NCI-H146 treated with DMSO at 0.1 percent for 48 hours (cell line): Measurements from ENCODE around the gene TSPYL1.
"Not testable (repeated sequence)": the region's sequence is repeated elsewhere in the genome, so short reads cannot be mapped to it uniquely, and the experiment has no call there.

ENCODE experiments used
- DNase-seq: peaks from one replicate; lab custom pipeline; 2025; ENCODE audit not compliant: unreplicated experiment; lab: John Stamatoyannopoulos, UW

The TSPYL1 gene

DNA sequence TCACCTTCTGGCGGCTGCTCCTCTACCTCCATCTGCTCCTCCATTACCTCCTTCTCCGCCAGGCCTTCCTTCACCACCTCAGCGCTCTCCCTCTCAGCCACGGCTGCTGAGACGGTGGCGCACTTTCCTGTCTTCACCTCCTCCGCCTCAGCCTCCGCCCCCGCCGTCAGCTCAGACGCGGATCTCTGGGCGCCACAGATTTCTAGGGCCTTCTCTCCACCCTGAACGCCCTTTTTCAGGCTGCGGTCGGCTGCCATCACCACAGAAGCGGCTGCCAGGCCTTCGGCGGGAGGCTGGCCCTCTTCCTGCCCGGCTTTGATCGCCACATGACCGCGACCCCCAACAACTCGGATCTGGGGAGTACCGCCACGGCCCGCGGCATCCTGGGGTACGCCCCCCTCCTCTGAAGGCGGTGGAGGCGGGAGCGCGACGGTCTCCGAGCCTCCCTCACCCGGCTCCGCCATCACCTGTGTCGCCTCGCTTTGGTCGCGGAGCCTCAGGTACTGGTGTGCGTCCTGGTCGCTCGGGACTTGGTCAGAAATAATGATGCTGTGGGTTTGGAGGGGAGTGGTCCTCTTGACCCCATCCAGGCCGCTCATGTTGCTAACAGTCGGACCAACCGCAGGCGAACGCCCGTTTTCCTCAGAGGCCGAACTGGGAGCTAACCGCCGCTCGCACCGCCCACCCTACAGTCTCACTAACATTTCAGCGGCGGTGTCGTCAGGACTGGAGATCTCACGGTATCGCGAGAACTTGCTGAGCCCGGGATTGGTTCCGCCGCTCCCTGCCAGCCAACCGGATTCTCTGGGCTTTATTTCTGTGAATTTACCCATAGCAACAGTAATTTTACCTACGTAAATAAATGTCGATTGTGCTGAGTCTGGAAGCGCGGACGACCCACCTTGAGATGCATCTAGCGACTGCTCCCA lies at the start of gene TSPYL1:
Gene TSPYL1 (minus strand): TSS at position 699 of the 929 bp plus-strand sequence. CDS start 100 bp downstream, at position 599.
- DNase-seq, result peak; percentile 97

- no peak for DNase-seq
These were observed 49.4 kb upstream of the TSPYL1 start for GRCh38 chr6:116329156-116329555.

GRCh38 chr6:116328528-116328903 lies 48.8 kb upstream of the TSPYL1 start:
- no peak for DNase-seq

DNA sequence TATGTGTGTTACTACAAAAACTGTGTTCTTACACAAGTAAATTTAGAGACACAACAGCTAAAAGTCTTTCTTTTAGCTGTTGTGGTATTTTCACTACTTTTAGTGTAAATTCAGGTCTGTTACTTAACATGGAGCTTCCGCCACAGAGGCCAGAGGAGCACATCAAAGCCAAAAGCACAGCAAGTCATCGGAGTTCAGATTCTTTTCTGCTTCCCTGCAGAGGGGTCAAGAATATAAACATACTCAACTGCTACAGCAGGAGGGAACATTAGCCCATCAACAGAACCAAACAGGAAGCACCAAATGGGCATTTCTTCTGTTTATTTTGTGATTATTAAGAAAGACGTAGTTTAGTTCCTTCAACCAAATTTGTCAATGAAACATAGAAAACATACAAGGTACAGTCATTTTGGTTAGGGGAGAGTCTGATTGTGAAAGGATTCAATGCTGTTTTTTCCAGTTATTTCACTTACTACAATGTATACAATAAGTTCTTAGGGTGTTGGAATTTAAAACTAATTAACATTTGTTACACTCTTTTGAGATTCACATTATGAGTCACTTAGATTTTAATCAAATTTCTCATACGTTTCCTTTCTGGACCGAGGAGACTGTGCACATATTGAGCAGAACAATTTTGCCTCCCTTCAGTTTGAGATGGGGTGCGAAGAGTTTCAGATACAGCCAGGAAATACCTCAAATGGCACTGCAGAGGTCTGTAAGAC lies 48.2 kb upstream of the TSPYL1 start:
- DNase-seq, result no peak

- DNase-seq, result no peak
These were observed 47.3 kb upstream of the TSPYL1 start for GRCh38 chr6:116326996-116327395.

GRCh38 chr6:116326181-116326671 lies 46.5 kb upstream of the TSPYL1 start:
- DNase-seq, result no peak

DNA sequence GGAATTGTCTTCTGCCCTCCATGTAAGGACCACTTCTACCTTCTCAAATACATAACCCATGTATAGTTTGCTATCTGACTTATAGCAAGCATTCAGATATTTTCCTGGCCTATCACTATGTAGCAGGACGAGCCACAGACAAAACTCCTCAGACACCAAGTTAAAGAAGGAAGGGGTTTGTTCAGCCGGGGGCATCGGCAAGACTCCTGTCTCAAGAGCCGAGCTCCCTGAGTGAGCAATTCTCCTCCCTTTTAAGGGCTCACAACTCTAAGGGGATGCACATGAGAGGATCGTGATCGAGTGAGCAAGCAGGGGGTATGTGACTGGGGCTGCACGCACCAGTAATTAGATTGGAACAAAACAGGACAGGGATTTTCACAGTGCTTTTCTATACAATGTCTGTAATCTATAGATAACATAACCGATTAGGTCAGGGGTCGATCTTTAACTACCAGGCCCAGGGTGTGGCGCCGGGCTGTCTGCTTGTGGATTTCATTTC lies 46.0 kb upstream of the TSPYL1 start:
- not testable (repeated sequence) for DNase-seq

DNA sequence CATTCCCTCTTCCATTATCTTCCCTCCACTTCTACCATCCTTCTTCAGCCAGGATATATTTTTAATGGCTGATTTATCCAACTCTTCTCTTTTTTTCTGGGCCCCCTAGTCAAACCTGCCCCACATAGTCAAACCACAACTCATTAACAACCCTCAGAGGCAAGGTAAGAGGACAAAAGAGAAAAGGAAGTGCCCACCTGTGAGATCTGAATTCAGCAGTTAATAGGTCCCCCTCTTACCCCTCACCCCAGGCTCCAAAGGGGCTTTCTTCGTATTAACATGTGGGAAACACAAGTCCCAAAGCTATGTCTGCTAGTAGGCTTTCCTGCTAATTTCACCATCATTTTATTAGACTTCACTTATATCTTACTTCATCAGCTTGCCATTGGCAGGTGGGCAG lies 44.1 kb upstream of the TSPYL1 start:
- no peak for DNase-seq

GRCh38 chr6:116321933-116322332 lies 42.2 kb upstream of the TSPYL1 start:
- not testable (repeated sequence) for DNase-seq

GRCh38 chr6:116316772-116317467 lies 37.2 kb upstream of the TSPYL1 start:
- no peak for DNase-seq

GRCh38 chr6:116314878-116315277 lies 35.1 kb upstream of the TSPYL1 start:
- DNase-seq, result no peak

- no peak for DNase-seq
These were observed 34.5 kb upstream of the TSPYL1 start for GRCh38 chr6:116314218-116314617.

GRCh38 chr6:116313101-116313776 lies 33.5 kb upstream of the TSPYL1 start:
- DNase-seq, result no peak

GRCh38 chr6:116309657-116310056 lies 29.9 kb upstream of the TSPYL1 start:
- no peak for DNase-seq

DNA sequence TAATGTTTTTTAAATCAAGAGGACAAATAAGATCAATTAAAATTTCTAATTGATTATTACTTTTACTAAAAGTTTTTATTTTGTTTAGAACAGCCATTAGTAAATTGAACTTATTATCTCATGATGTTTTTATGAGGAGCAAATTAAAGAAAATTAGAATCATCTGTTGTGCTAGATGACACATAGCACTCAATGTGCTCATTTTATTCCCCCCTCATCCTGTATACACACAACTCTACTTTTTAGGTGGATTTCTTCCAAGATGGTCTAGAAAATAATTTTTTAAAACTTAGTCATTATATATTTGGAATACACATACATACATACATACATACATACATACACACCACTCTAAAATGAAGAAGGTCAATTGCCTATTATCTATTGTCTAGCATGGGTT lies 29.3 kb upstream of the TSPYL1 start:
- no peak for DNase-seq

- DNase-seq, result no peak
These were observed 27.9 kb upstream of the TSPYL1 start for GRCh38 chr6:116307633-116308032.

DNA sequence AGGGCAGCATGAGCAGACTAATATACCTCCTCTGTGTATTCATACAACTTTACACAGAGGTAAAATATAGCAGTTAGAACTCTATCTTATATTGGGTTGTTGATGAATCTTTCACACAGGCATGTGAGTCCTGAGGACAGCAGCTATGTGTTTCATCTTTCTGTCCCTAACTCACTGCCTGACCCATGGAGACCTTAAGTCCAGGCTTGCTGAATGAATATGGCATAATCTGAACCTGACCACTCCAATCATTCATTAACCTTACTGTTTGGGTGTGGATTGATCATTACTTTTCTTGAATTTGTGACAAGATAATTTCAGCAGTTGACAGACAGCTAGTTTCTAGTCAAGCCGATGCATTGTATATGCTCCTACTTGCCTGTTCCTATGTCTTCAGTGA lies 27.3 kb upstream of the TSPYL1 start:
- no peak for DNase-seq

DNA sequence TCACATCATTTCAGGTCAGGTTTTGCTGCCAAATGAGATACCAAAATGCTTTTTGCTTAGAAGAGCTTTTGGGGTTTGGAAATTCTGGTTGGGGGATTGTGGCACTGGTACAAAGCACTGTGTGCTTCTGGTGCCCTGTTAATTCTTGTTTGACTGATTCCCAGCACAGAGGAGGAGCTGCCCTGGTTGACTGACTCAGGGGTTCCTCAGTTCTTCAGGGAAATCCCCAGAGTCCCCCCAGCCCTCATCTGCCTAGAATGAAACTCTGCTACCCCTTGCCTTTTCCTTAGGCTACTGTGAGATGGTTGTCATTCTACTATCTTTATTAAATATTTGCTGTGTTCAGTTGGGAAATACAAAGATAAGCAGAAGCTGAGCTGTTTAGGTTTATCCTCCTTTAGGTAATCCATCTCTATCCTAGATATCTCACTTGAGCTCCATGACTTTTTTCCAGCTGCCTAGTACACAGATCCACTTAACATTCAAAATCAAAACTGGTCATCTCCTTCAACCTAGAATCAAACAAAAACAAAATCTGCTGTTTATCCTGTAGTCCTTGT lies 24.9 kb upstream of the TSPYL1 start:
- DNase-seq, result no peak

- no peak for DNase-seq
These were observed 21.4 kb upstream of the TSPYL1 start for GRCh38 chr6:116301104-116301503.

DNA sequence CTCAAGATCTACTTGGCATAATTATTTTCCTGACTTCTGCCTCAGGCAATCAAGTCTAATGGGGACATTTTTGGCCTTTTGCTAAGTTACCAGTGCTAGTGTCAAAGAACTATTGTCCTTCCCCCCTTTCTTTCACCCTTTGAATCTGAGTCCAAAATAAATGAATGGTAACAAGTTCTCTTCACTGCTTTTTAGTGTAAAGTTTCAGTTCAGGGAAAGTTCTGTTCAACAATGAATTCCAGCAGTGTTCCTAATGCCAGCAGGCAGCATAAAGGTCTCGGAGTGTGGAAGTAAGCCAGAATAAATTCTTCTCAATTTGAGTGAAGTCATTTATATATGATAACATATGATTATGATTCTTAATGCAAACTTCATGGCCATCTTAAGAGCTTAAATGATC lies 20.8 kb upstream of the TSPYL1 start:
- no peak for DNase-seq
